TTC549 (cell line): Measurements from ENCODE around the gene NADSYN1.
"Not testable (repeated sequence)": the region's sequence is repeated elsewhere in the genome, so short reads cannot be mapped to it uniquely, and the experiment has no call there.

ENCODE experiments used
- FAIRE-seq: peaks from 2 replicates; lab custom pipeline; 2012; peaks lifted over from hg19 to GRCh38; lab: Jason Lieb, UNC

Gene NADSYN1

DNA sequence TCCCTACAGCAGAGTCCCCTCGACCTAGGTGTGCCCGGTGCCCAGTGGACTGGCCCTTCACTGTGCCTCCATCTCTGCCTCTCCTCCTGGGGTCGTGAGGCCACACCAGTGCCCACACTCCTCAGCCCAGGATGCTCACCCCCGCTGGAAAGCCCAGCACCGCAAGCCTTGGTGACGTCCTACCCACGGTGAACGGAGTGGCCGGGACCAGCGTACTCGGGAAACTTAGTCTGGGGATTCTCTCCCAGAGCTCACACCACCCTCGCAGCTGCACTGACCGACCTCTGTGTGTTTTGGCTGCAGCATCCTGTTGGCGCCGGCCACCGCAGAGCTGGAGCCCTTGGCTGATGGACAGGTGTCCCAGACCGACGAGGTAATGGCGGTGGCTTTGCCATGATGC is 38.5 kb downstream of the NADSYN1 start:
- FAIRE-seq = no peak

DNA sequence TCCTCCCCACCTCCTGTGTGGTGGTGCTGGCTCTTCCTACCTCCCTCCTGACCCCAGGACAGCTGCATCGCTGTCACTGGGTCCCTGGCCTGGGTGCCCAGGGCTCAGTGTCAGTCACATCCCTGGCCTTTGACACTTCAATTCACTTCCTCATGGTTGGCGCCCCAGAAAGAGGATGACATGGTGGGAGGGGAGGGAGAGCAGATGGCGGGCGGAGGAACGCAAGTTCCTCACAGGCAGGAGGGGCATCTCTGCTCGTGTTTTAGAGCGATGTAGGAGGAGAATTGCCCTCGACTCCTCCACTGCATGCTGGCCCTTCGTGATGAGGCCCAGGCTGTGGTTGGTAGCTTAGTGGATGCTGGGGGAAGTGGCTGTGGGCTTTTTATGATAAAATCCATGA is 38.9 kb downstream of the NADSYN1 start:
- no peak for FAIRE-seq

DNA sequence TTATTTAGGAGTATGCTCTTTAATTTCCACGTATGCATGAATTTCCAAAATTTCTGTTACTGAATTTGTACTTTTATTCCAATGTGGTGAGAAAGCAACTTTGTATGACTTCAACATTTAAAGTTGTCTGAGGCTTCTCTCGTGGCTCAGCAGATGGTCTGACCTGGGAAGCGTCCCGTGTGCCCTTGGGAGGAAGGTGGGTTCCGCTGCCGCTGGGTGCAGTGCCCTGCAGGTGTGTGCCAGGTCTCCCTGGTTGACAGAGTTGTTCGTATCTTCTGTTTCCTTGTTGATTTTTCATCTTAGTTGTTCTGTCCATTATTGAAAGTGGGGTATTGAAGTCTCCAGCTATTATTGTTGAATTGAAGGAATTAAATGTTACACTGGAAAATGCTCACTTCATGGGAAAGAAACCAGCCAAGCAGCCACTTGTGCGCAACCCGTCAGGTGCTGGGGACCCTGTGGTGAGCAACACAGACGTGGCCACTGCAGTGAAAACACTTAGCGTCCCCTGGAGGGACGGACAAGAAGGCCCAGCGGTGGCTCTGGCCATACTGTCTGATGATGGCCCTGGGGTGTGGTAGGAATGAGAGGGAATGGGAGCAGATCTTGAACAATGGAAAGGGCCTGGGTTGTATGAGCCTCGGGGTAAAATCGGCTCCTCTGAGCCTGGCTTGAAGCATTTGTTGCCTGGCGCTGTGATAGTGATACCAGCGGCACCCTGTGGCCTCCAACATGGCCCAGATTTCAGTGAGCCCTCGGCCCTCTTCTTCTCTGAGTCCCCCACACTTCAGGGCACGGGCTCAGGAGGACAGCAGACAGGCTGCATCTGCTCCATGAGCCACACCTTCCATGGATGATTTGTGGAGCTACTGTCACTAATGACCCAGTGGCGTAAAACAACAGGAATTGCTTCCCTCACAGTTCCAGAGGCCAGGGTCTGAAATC is 42.6 kb downstream of the NADSYN1 start:
- FAIRE-seq = no peak

DNA sequence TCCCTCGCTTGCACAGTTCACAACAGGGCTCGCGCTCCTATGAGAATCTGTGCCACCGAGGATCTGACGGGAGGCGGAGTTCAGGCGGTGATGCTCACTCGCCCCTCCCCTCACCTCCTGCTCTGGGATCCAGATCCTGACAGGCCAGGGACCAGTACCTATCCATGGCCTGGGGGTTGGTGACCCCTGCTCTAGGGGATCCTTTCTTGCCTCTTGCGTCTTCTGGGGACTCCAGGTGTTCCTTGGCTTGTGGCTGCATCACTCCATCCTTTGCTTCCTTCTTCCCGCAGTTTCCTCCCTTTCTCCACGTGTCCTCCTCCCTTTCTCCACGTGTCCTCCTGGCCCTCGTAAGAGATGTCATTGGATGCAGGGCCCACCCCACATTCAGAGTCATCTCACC is 43.4 kb downstream of the NADSYN1 start:
- FAIRE-seq = no peak

DNA sequence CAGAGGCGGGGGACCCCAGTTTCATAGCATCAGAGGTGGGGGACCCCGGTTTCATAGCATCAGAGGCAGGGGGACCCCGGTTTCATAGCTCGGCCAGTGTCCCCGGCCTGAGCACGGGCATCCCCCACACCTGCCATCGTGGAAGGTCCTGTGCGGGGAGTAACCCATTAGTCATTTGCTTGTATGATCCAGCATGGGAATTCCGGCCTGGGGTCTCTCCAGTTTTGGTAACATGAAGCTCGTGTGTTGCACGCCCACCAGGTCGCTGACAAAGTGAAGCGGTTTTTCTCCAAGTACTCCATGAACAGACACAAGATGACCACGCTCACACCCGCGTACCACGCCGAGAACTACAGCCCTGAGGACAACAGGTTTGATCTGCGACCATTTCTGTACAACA is 45.1 kb downstream of the NADSYN1 start:
- no peak for FAIRE-seq

DNA sequence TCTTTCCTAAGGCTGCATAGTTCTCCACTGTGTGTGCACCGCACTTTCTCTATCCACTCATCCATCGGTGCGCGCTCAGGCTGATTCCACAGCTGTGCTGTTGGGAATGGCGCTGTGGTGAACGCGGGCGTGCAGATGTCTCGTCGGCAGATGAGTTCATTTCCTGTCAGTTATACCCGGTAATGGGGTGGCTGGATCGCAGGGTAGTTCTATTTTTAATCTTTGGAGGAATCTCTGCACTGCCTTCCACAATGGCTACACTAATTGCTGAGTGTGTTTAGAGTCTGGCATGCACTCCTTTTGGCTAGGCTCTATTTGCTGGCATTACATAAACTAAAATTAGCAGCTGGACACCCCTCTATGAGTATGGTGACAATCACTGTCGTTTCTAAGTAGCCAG is 46.1 kb downstream of the NADSYN1 start:
- FAIRE-seq = no peak

DNA sequence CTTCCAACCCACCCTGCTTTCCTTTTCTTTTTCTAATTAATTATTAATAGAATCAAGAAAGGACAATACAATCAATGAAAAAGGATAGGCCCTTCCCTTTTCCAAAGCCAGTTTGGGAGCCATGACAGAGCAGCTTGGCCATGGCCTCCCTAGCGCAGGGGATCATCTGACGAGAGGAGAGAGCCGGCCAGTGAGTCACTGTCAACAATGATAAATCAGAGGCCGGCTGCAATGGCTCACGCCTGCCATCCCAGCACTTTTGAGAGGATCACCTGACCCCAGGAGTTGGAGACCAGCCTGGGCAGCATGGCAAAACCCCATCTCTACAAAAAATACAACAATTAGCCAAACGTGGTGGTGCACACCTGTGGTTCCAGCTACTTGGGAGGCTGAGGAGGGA is 46.5 kb downstream of the NADSYN1 start:
- no peak for FAIRE-seq

DNA sequence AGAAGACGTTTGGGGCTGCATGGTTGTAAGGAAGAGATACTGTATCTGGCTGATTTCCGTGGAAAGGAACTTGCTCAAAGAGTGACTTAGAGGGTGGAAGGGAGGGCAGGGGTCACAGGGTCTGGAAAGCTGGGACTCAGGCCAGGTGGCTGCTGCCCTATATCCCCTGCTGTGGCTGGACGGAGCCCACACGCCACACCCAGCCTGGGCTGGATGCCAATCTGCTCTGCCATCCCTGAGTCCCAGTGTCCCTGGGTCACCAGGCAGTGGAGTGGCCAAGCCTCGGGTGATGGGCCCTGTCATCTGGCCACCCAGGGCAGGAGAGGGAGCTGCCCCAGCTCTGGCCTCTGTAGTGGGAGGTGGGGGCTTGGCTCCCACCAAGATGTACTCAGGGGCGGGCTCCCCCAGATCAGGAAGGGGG is 47.6 kb downstream of the NADSYN1 start:
- FAIRE-seq = no peak

DNA sequence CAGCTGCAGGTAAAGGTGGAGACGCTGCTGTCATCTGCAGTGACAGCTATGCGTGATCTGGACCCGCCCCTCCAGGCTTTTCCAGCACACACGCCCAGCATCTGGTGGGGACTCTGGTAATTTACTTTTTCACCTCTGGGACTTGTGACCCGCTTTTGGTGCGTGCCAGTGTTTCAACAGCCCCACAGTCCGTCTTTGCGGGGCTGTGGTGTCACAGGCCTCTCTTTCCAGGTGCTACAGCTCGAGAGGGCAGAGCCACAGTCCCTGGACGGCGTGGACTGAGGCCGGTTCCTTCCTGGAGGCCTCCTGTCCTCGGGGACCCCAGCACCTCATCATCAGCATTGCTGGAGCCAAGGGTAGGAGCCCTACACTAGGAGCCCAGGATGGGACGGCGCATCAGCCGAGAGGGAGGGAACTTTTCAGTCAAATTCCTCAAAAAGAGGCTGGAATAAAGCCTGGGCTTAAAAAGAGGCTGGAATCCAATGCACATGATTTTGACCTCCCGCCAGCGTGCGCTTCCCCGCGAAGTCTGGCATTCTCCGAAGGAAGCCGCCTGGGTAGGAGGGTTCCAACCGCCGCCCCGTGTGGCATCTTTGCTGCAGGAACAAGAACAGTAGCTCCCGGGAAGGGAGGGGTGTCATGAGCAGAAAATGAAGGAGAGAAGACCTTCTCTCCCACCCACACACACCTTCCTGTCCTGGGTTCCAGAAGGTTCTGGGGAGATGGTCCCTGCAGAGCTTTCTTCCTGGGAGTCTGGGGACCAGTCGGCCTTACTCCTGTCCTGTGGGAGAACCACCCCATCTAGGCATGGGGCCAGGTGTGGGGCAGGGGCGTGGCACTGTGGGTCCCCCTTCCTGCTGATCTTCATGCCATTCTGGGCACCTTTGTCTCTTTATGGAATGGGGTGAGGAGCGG is 48.3 kb downstream of the NADSYN1 start:
- FAIRE-seq = no peak

DNA sequence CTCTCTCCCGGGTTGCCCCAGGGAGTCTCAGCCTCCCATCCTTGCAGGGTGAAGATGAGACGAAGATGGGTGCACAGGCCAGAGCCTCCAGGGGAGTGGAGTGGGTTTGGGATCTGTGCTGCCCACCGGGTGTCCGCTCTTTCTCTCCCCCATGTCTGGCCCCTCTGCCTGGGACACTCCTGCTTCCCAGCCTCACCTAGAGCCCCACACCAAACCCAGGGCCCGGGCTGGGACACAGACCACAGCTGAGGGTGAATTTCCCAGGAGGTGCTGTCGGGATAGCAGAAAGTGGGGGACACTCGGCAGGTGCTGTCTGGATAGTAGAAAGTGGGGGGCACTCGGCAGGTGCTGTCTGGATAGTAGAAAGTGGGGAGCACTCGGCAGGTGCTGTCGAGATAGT is 49.0 kb downstream of the NADSYN1 start:
- no peak for FAIRE-seq

DNA sequence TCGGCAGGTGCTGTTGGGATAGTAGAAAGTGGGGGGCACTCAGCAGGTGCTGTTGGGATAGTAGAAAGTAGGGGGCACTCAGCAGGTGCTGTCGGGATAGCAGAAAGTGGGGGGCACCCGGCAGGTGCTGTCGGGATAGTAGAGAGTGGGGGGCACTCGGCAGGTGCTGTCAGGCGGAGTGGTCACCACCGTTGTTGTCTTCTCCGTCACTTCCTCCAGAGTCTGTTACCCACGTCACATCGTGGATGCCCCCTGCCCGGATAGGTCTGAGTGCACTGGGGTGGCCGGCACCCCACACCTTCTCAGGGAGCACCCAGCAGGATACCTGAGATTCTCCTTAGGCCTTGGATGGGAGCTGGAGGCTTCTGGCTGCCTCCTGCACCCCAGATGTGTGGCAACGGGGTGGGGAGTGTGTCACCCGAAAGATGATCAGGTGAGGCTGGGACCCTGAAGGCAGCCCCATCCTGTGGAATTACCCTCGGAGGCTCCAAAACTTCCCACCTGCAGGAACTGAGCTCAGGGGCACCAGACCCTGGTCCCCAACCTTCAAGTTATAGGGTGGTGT is 50.0 kb downstream of the NADSYN1 start:
- no peak for FAIRE-seq

DNA sequence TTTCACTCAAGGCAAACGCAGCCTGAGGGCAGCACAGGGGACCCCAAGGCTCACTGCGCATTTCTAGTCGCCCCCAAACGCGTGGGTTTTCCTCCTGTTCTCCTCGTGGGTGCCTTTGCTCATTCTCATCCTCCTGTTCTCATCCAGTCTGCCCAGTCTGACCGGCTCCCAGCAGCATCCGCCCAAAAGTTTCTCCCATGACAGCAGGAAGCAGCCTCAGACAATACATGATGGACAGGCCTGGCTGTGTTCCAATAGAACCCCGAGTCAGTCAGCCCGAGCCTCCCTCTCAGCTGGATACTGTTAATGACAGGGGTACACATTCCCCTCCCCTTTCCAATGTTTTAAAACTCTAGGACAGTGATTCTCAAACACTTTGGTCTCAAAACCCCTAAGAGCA is 51.5 kb downstream of the NADSYN1 start:
- no peak for FAIRE-seq

DNA sequence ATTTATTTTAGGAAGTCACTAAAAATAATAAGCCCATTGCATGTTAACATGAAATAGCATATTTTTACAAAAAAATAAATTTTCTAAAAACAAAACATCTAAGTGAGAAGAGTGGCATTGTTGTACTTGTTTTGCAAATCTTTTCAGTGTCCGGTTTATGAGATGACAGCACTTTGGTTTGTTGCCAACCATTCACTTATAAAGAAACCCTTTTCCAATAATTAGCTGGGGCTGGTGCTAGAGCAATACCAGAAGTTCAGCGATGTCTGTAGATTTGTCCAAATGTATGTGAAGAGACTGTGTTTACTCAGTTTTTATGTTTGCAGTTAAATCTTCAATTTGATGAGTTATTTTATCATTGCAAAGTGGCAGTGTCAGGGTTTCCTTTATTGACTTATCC is 52.0 kb downstream of the NADSYN1 start:
- FAIRE-seq = no peak

DNA sequence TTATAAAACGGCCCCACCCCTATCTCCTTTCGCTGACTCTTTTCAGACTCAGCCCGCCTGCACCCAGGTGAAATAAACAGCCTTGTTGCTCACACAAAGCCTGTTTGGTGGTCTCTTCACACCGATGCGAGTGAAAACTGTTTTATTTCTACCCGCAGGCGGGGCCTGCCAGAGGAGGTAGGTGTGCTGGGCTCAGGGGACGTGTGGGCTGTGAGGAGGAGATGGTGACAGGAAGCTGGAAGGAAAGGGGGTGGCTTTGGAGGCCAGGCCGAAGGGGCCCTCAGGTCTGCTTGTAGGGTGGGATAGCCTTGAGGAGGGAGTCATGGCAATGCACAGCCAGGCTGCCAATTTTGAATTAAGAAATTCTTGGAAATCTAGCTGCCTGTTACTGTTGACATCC is 52.8 kb downstream of the NADSYN1 start:
- no peak for FAIRE-seq

DNA sequence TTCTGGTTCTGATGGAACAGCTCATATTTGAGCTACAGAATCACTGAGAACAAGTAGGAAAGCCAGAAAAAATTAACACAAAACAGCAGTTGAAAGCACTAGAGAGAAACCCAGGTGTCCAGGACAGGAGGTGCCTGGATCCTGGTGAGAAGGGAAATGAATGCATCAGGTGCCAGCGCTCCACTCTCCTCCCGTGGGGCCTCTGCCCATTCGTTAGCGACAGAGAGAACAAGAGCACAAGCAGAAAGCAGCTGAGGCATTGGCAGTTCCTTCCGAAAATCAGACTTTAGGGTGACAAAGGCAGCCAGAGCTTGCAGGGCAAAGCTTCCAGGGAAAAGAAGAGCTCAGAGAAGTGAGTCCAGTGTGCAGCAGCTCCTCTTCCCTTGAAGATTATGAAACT is 54.1 kb downstream of the NADSYN1 start:
- no peak for FAIRE-seq

DNA sequence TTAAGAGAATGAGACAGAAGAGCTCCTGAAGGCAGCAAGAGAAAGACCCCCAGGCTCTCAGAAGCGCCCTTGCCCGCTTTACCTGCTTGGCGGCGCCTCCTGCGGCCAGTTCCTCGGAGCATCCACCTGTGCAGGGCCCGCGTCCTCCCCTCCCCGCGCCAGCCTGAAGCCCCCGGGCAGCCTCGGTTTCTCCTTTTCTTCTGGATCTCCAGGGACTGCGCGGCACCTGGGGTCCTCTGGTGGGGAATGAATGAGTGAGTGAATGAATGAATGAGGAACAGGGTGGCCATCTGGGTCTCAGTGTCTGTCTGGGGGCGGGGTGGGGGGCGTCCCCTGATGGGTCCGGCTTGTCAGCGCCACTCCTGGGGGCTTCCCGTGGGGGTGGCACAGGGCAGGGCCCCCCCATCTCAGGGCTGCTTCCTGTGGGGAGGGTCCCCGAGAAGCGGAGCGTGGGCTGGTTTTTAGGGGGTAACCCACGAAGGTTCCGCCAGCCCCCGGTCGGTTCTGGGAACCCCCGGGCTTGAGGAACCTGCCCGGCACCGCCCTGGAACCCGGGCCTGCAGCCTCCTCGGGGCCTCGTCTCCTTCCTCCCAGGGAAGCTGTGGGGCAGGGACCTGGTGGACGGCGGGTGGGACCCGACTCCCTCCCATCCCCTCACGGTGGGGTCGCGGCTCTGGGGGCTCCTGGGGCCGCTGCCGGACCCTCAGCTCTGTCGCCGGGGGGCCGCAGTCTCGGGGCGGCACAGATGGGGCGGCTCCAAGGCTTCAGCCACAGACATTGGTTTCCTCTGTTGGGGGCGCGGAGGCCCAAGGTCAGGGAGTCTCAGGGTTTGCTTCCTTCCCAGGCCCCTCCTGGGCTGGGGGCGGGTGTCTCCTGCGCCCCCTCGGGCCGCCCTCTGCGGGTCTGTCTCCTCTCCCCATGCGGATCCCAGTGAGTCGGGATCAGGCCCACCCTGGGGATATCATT is 65.8 kb downstream of the NADSYN1 start:
- no peak for FAIRE-seq

DNA sequence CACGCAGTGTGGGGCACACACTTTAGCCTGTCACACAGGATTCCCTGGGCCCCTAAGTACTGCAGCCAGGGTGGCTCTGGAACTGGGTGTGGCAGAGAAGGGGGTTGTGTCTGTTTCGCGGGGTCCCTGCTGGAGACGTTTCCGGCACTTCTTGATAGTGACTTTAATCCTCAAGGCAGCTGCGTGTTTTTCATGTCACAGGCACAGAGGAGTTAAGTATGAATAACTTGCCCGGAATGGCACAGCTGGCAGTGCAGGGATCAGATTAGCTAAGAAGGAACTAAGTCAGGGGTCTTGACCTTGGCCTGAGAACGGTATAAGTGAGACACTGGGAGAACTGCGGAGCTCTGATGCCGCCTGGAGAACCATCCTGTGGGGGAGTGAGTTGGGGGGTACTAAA is 66.5 kb downstream of the NADSYN1 start:
- no peak for FAIRE-seq

DNA sequence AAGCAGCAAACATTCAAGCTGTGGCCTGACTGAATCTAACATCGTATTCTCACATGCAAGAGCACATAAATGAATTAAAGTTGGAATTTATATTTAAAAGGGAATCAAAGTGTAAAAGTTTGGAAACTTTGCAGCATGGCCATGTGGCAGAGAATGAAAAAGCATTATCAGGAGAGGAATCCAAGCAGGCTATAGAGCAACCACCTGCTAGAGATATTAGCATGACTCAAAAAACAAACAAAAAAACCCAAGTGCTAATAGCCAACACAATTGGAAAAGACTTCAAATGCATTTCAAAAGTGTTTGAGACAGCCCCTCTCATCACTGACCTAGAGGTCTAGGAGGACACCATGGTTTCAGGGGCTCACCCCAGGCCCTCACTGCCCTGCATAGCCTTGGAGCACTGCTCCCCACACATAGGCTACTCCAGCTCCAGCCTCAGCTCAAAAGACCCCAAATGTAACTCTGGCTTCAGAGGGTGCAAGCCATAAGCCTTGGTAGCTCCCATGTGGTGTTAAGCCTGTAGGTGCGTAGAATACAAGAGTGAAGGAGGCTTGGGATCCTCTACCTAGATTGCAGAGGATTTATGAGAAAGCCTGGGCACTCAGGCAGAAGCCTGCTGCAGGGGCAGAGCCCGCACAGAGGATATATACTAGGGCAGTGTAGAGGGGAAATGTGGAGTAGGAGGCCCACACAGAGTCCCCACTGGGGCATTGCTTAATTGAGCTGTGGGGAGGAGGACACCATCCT is 72.4 kb downstream of the NADSYN1 start:
- no peak for FAIRE-seq

DNA sequence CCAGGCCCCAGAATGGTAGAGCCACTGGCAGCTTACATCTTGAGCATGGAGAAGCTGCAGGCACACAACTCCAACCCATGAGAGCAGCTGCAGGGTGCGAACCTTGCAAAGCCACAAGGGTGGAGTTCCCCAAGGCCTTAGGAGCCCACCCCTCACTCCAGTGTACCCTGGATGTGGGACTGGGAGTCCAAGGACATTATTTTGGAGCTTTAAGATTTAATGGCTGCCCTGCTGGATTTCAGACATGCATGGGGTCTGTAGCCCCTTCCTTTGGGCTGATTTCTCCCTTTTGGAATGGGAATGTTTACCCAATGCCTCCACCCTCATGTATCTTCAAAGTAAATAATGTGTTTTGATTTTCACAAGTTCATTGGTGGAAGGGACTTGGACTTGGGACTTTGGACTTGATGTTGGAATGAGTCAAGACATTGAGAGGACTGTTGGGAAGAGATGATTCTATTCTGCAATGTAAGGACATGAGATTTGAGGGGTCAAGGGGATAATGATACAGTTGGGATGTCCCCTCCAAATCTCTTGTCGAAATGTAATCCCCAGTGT is 73.0 kb downstream of the NADSYN1 start:
- FAIRE-seq = no peak

DNA sequence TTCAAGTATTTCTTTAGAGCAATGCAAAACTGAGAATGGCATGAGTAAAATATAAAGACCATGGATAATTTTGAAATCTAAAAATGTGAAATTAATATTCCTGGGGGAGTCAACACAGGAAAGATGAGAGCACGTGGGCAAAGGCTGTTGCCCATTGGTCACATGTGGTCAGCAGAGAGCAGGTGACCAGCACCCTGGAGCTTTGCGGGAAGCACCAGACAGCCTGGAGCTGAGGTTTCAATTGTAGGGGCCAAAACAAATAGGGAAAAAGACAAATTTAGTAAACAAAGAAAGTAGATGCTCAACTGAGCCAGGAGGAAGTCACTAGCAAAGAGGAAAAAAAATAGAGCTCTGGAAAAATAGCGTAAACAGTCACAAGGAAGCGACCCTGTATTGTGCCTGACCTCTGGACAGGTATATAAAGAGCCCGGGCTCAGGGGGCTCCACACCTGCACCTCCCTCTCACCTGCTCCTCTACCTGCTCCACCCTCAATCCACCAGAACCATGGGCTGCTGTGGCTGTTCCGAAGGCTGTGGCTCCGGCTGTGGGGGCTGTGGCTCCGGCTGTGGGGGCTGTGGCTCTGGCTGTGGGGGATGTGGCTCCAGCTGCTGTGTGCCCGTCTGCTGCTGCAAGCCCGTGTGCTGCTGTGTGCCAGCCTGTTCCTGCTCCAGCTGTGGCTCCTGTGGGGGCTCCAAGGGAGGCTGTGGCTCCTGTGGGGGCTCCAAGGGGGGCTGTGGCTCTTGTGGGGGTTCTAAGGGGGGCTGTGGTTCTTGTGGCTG is 74.0 kb downstream of the NADSYN1 start, which contains the start of gene KRTAP5-7:
TSS of gene KRTAP5-7 (plus strand) at position 472 of the 780 bp plus-strand sequence. CDS start at position 506, 34 bp downstream.
- not testable (repeated sequence) for FAIRE-seq
